GM12801 (cell line): ENCODE results near the gene ATXN1.

Source experiments
- CTCF ChIP-seq: IDR thresholded peaks from one replicate; pipeline ENCODE4 v1.5.1; 2011; ENCODE audit warnings: control low read depth; ENCODE audit not compliant: insufficient read length; ENCODE audit errors: extremely low read depth

ATXN1 gene

DNA sequence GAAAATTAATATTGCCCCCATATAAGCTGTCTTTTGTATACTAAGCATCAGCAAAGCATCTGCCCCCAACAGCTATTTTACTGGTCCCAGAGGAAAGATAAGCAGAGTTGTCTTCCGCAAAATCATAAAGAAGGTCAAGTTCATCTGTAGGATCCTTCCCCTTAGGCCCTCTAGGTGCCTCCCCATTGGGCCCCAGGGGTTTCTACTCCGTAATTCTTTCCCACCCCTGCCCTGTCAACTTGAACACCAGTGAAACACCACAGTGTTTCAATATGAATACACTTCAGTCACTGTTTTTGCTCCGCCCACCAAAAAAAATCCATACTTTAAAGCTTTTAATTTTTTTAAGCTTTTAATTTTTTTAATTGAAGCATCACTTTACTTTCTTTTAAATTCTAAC is 159.2 kb downstream of the ATXN1 start:
- no peak for TF ChIP-seq CTCF

- TF ChIP-seq CTCF = no peak
Measured at GRCh38 chr6:16600701-16601100, 160.6 kb downstream of the ATXN1 start.

DNA sequence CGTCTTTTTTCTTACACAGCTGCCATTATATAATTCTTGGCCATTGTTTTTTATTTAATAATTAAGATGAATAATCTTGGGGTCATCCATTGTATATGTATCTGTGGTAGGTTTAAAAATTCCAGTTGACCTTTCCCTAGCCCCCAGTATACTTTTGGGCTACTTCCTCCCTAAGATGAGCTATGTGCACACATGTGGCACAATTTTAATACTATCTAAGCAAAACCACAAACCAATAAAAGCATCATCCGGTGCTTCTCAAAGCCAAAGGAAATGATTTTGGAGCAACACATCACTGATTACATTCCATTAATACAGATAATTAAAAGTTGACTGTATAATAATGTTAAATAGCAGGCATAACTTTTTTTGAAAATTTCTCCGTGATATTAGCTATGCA is 161.2 kb downstream of the ATXN1 start:
- no peak for TF ChIP-seq CTCF

GRCh38 chr6:16596616-16597331 is 164.5 kb downstream of the ATXN1 start:
- no peak for TF ChIP-seq CTCF

- TF ChIP-seq CTCF = no peak
Measured at GRCh38 chr6:16595514-16596120, 165.6 kb downstream of the ATXN1 start.

DNA sequence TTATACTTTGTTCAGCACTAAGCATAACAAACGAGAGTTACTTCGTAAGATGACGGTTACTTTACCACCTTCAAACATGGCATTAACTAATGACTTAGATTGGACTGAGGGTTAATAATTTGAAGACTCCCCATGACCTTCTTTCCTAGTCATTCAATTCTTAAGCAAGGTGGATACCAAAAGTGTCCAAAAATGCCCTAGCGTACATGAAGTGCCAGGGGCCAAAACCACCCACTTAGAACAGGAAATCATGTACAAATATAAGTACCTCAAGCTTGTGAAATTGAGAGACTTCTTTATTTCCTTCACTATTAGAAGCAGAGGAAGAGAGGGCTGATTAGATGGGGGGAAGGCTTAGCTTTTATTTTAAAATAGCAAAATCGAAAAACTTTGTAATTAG is 166.4 kb downstream of the ATXN1 start:
- TF ChIP-seq CTCF = no peak

DNA sequence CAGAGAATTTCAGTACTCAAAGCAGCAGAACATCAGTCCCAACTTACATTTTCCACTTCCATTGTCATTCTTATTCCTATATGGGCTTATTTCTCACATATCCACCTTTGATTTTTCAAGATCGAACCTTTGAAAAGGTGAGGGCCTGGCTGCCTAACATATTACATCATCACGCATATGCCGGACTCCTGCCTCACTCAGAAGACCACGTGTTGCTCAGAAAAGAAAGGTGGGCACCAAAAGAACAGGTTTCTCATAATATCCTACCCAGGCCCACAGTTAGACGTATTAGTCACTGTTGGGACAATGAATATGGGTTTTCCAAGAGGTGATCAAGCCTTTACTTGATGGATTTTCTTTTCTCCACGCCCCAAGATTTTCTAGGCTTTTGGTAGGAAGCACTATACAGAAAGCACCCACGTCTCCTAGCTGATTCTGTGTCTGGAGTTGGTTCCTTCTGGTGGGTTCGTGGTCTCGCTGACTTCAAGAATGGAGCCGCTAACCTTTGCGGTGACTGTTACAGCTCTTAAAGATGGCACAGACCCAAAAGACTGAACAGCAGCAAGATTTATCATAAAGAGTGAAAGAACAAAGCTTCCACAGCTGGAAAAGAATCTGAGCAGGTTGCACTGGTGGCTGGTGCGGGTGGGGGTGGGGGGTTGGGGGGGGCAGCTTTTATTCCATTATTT is 168.9 kb downstream of the ATXN1 start:
- no peak for TF ChIP-seq CTCF
